Prostate gland (tissue), 2 donors: ENCODE measurements around the gene CSRNP2.

Experiments used
- POLR2A ChIP-seq: fragments of 450-650 bp; IDR thresholded peaks from one replicate; pipeline ENCODE4 v1.6.1; 2016; ENCODE audit warnings: antibody characterized with exemption, mild to moderate bottlenecking
- TF ChIP-seq, protein P1 (sequence below), 4 experiments: fragments of 200-600 bp in 2 of 4; fragments of 450-650 bp in 2 of 4; sonication (generic) in 2 of 4; IDR thresholded peaks; 1 replicate in 3 of 4; 2 replicates in 1 of 4; pipeline ENCODE4 v1.5.1; 2016 to 2019; ENCODE audit warnings: antibody characterized with exemption in 4 of 4, mild to moderate bottlenecking in 2 of 4, moderate library complexity in 2 of 4

DNA sequence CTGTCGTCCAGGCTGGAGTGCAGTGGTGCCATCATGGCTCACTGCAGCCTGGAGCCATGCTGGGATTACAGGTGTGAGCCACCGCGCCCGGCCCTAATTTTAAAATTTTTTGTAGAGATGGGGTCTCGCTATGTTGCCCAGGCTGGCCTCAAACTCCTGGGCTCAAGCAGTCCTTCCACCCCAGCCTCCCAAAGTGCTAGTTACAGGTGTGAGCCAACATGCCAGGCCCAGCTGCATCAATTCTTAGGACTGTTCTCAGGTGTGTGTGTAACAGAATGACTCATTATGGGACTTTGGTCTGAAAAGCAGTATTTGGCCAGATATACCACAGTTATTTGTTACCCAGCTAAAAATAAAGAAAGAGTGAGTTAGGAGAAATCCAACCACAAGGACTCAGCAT, 17.9 kb downstream of the CSRNP2 start:
- TF ChIP-seq, protein P1, sequence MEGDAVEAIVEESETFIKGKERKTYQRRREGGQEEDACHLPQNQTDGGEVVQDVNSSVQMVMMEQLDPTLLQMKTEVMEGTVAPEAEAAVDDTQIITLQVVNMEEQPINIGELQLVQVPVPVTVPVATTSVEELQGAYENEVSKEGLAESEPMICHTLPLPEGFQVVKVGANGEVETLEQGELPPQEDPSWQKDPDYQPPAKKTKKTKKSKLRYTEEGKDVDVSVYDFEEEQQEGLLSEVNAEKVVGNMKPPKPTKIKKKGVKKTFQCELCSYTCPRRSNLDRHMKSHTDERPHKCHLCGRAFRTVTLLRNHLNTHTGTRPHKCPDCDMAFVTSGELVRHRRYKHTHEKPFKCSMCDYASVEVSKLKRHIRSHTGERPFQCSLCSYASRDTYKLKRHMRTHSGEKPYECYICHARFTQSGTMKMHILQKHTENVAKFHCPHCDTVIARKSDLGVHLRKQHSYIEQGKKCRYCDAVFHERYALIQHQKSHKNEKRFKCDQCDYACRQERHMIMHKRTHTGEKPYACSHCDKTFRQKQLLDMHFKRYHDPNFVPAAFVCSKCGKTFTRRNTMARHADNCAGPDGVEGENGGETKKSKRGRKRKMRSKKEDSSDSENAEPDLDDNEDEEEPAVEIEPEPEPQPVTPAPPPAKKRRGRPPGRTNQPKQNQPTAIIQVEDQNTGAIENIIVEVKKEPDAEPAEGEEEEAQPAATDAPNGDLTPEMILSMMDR (IDR thresholded peaks at IDR 0.05) = no peak
- TF ChIP-seq POLR2A = no peak
